Activated CD4-positive, alpha-beta memory T cell treated with anti-CD3 and anti-CD28 coated beads, Interleukin-2, amount 10 ng/mL, durations not matched to agents 7 days and 5 days (primary cell): ENCODE data around the gene C6orf136. TPM values are rescaled to one million over a fixed set of nuclear protein-coding genes. Genes with fewer than 3 reads are reported as not detected.
"Not testable (repeated sequence)": the region's sequence is repeated elsewhere in the genome, so short reads cannot be mapped to it uniquely, and the experiment has no call there.

Experiments used
- CTCF ChIA-PET: fragments of 350-600 bp; sonication (Branson Sonifier 250); formaldehyde crosslinking; loops from one replicate; lab custom pipeline; 2021; ENCODE audit warnings: antibody characterized with exemption, inconsistent platforms; lab: Charles Lee
- POLR2A ChIA-PET: fragments of 350-600 bp; sonication (Branson Sonifier 250); formaldehyde crosslinking; loops from one replicate; lab custom pipeline; 2021; ENCODE audit warnings: antibody characterized with exemption; lab: Charles Lee
- DNase-seq: peaks from one replicate; pipeline ENCODE4 v3.0.0-alpha.2; 2020
- H3K27ac Mint-ChIP-seq: one replicate; pipeline ENCODE4 v1.8.0; 2021; ENCODE audit warnings: mild to moderate bottlenecking, mixed read lengths
- H3K27me3 Mint-ChIP-seq: one replicate; pipeline ENCODE4 v1.8.0; 2021; ENCODE audit warnings: mixed read lengths
- H3K36me3 Mint-ChIP-seq: one replicate; pipeline ENCODE4 v1.8.0; 2021; ENCODE audit warnings: low read depth, mixed read lengths
- H3K4me1 Mint-ChIP-seq: one replicate; pipeline ENCODE4 v1.8.0; 2021; ENCODE audit warnings: mixed read lengths
- H3K4me3 Mint-ChIP-seq: one replicate; pipeline ENCODE4 v1.8.0; 2021; ENCODE audit warnings: mild to moderate bottlenecking, mixed read lengths
- H3K9me3 Mint-ChIP-seq: one replicate; pipeline ENCODE4 v1.8.0; 2021; ENCODE audit warnings: mixed read lengths
- total RNA-seq, 2 experiments: library from RNA; stranded (reverse); gene quantifications; one replicate each; pipeline ENCODE4 v1.2.3, GENCODE V29; 2021

C6orf136 gene, protein sequence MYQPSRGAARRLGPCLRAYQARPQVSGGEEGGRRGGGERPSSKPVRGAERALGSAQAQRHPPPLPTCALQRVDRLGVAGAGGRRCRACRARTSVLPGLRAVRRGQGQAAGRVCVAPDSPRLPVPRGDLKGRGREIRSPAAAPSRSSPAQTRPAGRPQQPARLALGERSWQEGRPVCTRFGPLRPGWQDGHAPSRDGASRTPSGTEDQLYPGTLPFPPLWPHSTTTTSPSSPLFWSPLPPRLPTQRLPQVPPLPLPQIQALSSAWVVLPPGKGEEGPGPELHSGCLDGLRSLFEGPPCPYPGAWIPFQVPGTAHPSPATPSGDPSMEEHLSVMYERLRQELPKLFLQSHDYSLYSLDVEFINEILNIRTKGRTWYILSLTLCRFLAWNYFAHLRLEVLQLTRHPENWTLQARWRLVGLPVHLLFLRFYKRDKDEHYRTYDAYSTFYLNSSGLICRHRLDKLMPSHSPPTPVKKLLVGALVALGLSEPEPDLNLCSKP
- 10 to 100 TPM; 21.7 to 24.4 TPM for total RNA-seq

GRCh38 chr6:30646450-30647241 is at the start of gene C6orf136:
TSS of gene C6orf136 (plus strand) at chr6:30647133. CDS start at chr6:30647232, 99 bp downstream.
- DNase-seq = peak; percentile 94
- peak within 1 kb of the TSS; percentile 83 for H3K4me3 Mint-ChIP-seq
- H3K4me1 Mint-ChIP-seq = peaks cover 27% of the 10 kb centered on the region
- CTCF ChIA-PET = interaction anchor here (0.6 to 1.8 kb wide), 7 partner anchors 31 to 753 kb away, joined by 3 to 11 read pairs (median 4); no protein-coding TSS in a partner anchor
- H3K36me3 Mint-ChIP-seq = peaks cover 16% of the 10 kb centered on the region
- H3K9me3 Mint-ChIP-seq = no peaks in the 10 kb centered on the region
- no peaks in the 10 kb centered on the region for H3K27me3 Mint-ChIP-seq
- H3K27ac Mint-ChIP-seq = peak within 1 kb of the TSS; percentile 90
- POLR2A ChIA-PET = interaction anchor here (0.6 to 3.1 kb wide), 8 partner anchors 15 to 183 kb away, joined by 3 to 18 read pairs (median 4); partner anchors contain the start of genes DHX16, MDC1, MRPS18B and PPP1R10

DNA sequence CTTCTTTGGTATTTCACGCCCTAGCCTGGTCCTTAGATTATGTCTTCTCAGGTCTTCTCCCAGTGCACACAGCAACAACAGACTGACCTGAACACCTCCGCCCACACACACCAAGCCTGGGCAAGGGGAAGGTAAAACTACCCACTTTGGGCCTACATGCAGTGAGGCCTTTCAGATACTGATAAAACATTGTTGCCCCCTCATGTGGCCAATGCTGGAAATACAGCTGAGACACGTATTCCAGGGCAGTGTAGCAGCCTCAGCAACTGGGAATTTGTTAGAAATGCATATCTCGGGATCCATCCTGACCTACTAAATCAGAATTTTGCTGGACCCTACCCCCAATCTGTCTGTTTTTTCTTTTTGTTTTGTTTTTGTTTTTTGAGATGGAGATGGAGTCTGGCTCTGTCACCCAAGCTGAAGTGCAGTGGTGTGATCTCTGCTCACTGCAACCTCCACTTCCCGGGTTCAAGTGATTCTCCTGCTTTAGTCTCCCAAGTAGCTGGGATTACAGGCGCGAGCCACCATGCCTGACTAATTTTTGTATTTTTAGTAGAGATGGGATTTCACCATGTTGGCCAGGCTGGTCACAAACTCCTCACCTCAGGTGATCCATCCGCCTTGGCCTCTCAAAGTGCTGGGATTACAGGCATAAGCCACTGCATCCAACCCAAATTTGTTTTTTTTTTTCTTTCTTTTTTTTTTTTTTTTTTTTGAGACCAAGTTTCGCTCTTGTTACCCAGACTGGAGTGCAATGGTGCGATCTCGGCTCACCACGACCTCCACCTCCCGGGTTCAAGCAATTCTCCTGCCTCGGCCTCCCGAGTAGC is 49.4 kb upstream of the C6orf136 start:
- not testable (repeated sequence) for H3K27me3 Mint-ChIP-seq, H3K4me3 Mint-ChIP-seq, H3K9me3 Mint-ChIP-seq, H3K27ac Mint-ChIP-seq
- peaks cover 13% of the 10 kb centered on the region for H3K4me1 Mint-ChIP-seq
- POLR2A ChIA-PET = interaction anchor here (0.6 to 8.9 kb wide), 23 partner anchors 8 to 141 kb away, joined by 3 to 97 read pairs (median 4); partner anchors contain the start of genes ABCF1 and PRR3
- CTCF ChIA-PET = interaction anchor here (0.6 to 4.3 kb wide), 33 partner anchors 8 to 454 kb away, joined by 3 to 63 read pairs (median 5); partner anchors contain the start of genes ABCF1, C6orf136 and DHX16
- DNase-seq = peak; percentile 83
- H3K36me3 Mint-ChIP-seq = peaks cover 47% of the 10 kb centered on the region

- H3K4me3 Mint-ChIP-seq = no peak overlapping the region
- H3K9me3 Mint-ChIP-seq = no peaks in the 10 kb centered on the region
- CTCF ChIA-PET = interaction anchor here (0.6 to 4.3 kb wide), 13 partner anchors 12 to 132 kb away, joined by 3 to 63 read pairs (median 4); no protein-coding TSS in a partner anchor
- no peaks in the 10 kb centered on the region for H3K27me3 Mint-ChIP-seq
- DNase-seq = no peak
- POLR2A ChIA-PET = interaction anchor here (0.6 to 8.9 kb wide), 17 partner anchors 11 to 318 kb away, joined by 3 to 97 read pairs (median 4); partner anchors contain the start of genes GNL1, MRPS18B, PPP1R10 and PRR3
- no peak overlapping the region for H3K27ac Mint-ChIP-seq
- H3K36me3 Mint-ChIP-seq = peaks cover 59% of the 10 kb centered on the region
- H3K4me1 Mint-ChIP-seq = peaks cover 22% of the 10 kb centered on the region
These were observed 47.9 kb upstream of the C6orf136 start for GRCh38 chr6:30598912-30599624.

DNA sequence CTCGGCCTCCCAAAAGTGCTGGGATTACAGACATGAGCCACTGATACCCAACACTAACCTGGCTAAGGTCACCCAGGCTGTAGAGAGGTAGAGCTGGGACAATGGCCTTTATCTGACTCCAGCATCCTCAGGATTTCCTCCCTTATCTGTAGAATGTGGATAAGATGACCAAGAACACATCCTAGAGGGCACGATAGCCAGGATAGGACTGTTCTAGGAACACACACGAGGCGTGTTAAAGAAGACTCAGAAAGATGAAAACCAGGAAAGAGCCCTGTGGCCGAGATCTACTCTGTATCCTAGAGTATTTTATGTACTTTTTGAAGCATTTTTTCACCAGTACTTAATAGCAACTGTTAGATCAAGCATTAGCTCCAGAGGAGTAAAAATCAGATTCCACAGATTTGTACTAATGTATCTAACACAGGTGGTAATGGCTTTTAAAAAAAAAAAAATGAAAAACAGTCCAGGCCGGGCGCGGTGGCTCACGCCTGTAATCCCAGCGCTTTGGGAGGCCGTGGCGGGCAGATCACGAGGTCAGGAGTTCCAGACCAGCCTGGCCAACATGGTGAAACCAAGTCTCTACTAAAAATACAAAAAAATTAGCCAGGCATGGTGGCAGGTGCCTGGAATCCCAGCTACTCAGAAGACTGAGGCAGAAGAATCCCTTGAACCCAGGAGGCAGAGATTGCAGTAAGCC is 47.2 kb upstream of the C6orf136 start:
- H3K9me3 Mint-ChIP-seq = no peaks in the 10 kb centered on the region
- DNase-seq = no peak
- H3K27ac Mint-ChIP-seq = peak overlapping the region; percentile 41
- no peaks in the 10 kb centered on the region for H3K27me3 Mint-ChIP-seq
- no peak overlapping the region for H3K4me3 Mint-ChIP-seq
- H3K36me3 Mint-ChIP-seq = peaks cover 60% of the 10 kb centered on the region
- H3K4me1 Mint-ChIP-seq = peaks cover 22% of the 10 kb centered on the region
- POLR2A ChIA-PET = interaction anchor here (0.6 to 8.9 kb wide), 11 partner anchors 9 to 318 kb away, joined by 3 to 97 read pairs (median 4); partner anchors contain the start of genes DHX16, GNL1, MRPS18B and PPP1R10
- CTCF ChIA-PET = interaction anchor here (0.6 to 4.3 kb wide), 7 partner anchors 13 to 131 kb away, joined by 3 to 63 read pairs (median 4); no protein-coding TSS in a partner anchor

DNA sequence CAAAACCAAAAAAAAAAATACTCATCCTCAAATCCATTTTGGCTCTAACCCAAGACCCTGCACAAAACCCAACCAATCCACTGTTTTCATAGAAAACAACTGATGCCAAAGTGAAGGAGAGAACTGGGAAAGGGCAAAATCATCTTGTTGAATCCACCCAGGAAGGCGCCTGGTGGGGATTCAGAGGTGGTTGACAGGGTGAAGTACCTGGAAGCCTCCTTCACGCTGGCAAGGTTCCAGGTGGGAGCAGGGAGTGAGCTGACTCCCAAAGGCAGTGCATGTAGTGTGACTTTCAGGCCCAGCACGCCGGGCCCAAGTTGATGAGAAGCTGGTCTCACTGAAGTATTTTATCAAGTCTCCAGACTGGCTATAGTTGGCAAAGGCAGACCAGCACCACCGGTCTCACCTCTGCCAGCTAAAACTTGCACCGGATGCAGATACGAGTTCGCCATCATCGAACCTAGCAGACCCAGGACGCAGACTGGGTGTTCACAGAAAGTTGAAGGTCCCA is 46.4 kb upstream of the C6orf136 start:
- H3K27me3 Mint-ChIP-seq = no peaks in the 10 kb centered on the region
- H3K27ac Mint-ChIP-seq = no peak overlapping the region
- H3K4me1 Mint-ChIP-seq = peaks cover 22% of the 10 kb centered on the region
- ChIA-PET POLR2A (interaction anchor here (0.6 to 8.9 kb wide), 11 partner anchors 10 to 136 kb away, joined by 3 to 97 read pairs (median 4); partner anchors contain the start of genes ABCF1, DHX16, MRPS18B and PPP1R10), CTCF (interaction anchor here (2.1 kb wide), 1 partner anchor 131 kb away, joined by 6 read pairs; no protein-coding TSS in a partner anchor)
- no peak for DNase-seq
- no peak overlapping the region for H3K4me3 Mint-ChIP-seq
- no peaks in the 10 kb centered on the region for H3K9me3 Mint-ChIP-seq
- peaks cover 63% of the 10 kb centered on the region for H3K36me3 Mint-ChIP-seq

- Mint-ChIP-seq H3K27ac (peak overlapping the region; percentile 10), H3K4me1 (peaks cover 25% of the 10 kb centered on the region), H3K36me3 (peaks cover 71% of the 10 kb centered on the region), H3K27me3 (no peaks in the 10 kb centered on the region), H3K9me3 (no peaks in the 10 kb centered on the region), H3K4me3 (no peak overlapping the region)
- CTCF ChIA-PET = no interaction called here
- POLR2A ChIA-PET = interaction anchor here (1.0 to 8.9 kb wide), 7 partner anchors 9 to 60 kb away, joined by 3 to 97 read pairs (median 7); partner anchors contain the start of genes MRPS18B and PPP1R10
- DNase-seq = no peak
These were observed 45.5 kb upstream of the C6orf136 start for GRCh38 chr6:30601436-30601814.

- H3K27ac Mint-ChIP-seq = no peak overlapping the region
- peaks cover 27% of the 10 kb centered on the region for H3K4me1 Mint-ChIP-seq
- POLR2A ChIA-PET = interaction anchor here (1.0 to 8.9 kb wide), 5 partner anchors 9 to 20 kb away, joined by 3 to 97 read pairs (median 8); partner anchors contain the start of genes MRPS18B and PPP1R10
- DNase-seq = no peak
- no peaks in the 10 kb centered on the region for H3K27me3 Mint-ChIP-seq
- H3K9me3 Mint-ChIP-seq = no peaks in the 10 kb centered on the region
- no peak overlapping the region for H3K4me3 Mint-ChIP-seq
- H3K36me3 Mint-ChIP-seq = peaks cover 73% of the 10 kb centered on the region
- CTCF ChIA-PET = no interaction called here
These were observed 44.9 kb upstream of the C6orf136 start for GRCh38 chr6:30601815-30602641.

DNA sequence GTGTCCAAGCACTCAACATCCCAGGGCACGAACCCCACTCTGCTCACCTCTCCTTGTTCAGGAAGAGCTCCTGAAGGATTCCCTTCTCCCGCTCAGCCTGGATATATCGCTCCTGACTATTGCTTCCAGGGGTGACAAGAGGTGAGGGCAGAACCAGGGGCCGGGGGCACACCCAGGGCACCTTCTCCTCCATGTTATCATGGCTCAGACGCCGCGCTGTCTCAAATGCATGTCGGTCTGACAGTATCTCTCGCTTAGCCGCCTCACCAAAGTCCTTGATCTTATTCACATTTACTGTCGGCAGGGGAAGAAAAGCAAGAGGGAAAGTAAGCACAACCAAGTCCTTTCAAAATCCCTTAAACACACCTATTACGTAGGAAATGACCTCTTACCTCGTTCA is 43.0 kb upstream of the C6orf136 start:
- Mint-ChIP-seq H3K27ac (no peak overlapping the region), H3K9me3 (no peaks in the 10 kb centered on the region), H3K36me3 (peaks cover 85% of the 10 kb centered on the region), H3K4me1 (peaks cover 32% of the 10 kb centered on the region), H3K27me3 (no peaks in the 10 kb centered on the region), H3K4me3 (no peak overlapping the region)
- POLR2A ChIA-PET = interaction anchor here (1.2 to 1.7 kb wide), 2 partner anchors 14 to 47 kb away, joined by 4 to 6 read pairs; partner anchors contain the start of genes MRPS18B and PRR3
- no peak for DNase-seq
- CTCF ChIA-PET = interaction anchor here (1.0 kb wide), 1 partner anchor 68 kb away, joined by 3 read pairs; the partner anchor contains the start of gene DHX16

DNA sequence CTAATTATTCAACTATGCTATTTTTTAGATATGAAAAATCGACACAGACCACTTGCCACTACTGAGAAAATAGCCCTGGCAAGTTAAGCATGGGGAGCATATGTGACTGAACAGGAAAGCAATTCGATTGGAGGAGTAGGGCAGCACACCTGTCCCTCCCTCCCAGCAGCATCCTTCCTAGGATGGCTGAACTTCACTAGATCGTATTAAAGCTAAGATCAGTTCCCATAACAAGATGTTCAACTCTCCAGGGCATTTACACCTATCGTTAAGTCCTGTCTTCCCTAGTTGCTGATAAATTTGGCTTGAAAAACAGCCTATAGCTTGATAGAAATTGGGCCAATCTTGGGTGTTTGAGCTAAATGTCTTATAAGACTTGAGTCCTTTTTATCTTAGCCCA is 36.9 kb upstream of the C6orf136 start:
- no peaks in the 10 kb centered on the region for H3K9me3 Mint-ChIP-seq
- ChIA-PET POLR2A (interaction anchor here (1.0 to 2.0 kb wide), 8 partner anchors 9 to 126 kb away, joined by 3 to 8 read pairs (median 5); partner anchors contain the start of genes ABCF1 and PRR3), CTCF (interaction anchor here (0.9 to 1.9 kb wide), 4 partner anchors 13 to 126 kb away, joined by 4 to 9 read pairs (median 6); no protein-coding TSS in a partner anchor)
- H3K36me3 Mint-ChIP-seq = peaks cover 84% of the 10 kb centered on the region
- H3K27me3 Mint-ChIP-seq = no peaks in the 10 kb centered on the region
- H3K4me1 Mint-ChIP-seq = peaks cover 70% of the 10 kb centered on the region
- DNase-seq = no peak
- H3K27ac Mint-ChIP-seq = no peak overlapping the region
- no peak overlapping the region for H3K4me3 Mint-ChIP-seq
